Activated T-cell treated with anti-CD3 and anti-CD28 coated beads, Interleukin-2, amount 50 U/mL, for 72 hours (primary cell): Measurements from ENCODE around the gene FAM47C. TPM values are rescaled to one million over a fixed set of nuclear protein-coding genes. Genes with fewer than 3 reads are reported as not detected.
A peak's percentile ranks its signal among the peaks of the same experiment; 100 is the strongest.
"Not testable (repeated sequence)": the region's sequence is repeated elsewhere in the genome, so short reads cannot be mapped to it uniquely, and the experiment has no call there.

Source experiments
- ATAC-seq, 2 donors: fragments of 150-1000 bp; cut with Tn5 transposase; replicated peaks in 1 of 2; 2 replicates each; pipeline ENCODE4 v1.10.0; 2021; ENCODE audit warnings: moderate library complexity in 2 of 2, mild to moderate bottlenecking in 1 of 2
- DNase-seq, 2 donors: peaks; one replicate each; pipeline ENCODE4 v3.0.0; 2021 to 2022; ENCODE audit warnings: mixed read lengths in 1 of 2
- H3K27ac Mint-ChIP-seq: one replicate; pipeline ENCODE4 v1.8.0; 2022; ENCODE audit warnings: mild to moderate bottlenecking, moderate library complexity, mixed read lengths
- H3K27me3 Mint-ChIP-seq: one replicate; pipeline ENCODE4 v1.8.0; 2022; ENCODE audit warnings: low read depth, mixed read lengths
- H3K36me3 Mint-ChIP-seq, 2 donors: one replicate each; pipeline ENCODE4 v1.8.0; 2022; ENCODE audit warnings: mixed read lengths in 2 of 2, mild to moderate bottlenecking in 1 of 2; ENCODE audit not compliant: insufficient read depth in 2 of 2
- H3K4me1 Mint-ChIP-seq: one replicate; pipeline ENCODE4 v1.8.0; 2022; ENCODE audit warnings: low read depth, mixed read lengths
- H3K4me3 Mint-ChIP-seq, 2 donors: one replicate each; pipeline ENCODE4 v1.8.0; 2022; ENCODE audit warnings: mild to moderate bottlenecking in 2 of 2, mixed read lengths in 2 of 2, moderate library complexity in 2 of 2
- H3K9me3 Mint-ChIP-seq, 2 donors: one replicate each; pipeline ENCODE4 v1.8.0; 2022; ENCODE audit warnings: mixed read lengths in 2 of 2
- total RNA-seq, 2 donors: library from RNA; stranded (reverse); gene quantifications; one replicate each; pipeline ENCODE4 v1.2.3, GENCODE V29; 2022

FAM47C gene
- total RNA-seq, 2 donors from 2014 or later, result not detected

- ATAC-seq, H3K27me3 Mint-ChIP-seq, H3K36me3 Mint-ChIP-seq, H3K4me1 Mint-ChIP-seq, DNase-seq, H3K4me3 Mint-ChIP-seq, H3K9me3 Mint-ChIP-seq, H3K27ac Mint-ChIP-seq: not testable (repeated sequence)
Observed at GRCh38 chrX:37034260-37034659, 26.1 kb downstream of the FAM47C start.

- H3K36me3 Mint-ChIP-seq, DNase-seq, H3K4me3 Mint-ChIP-seq, H3K27ac Mint-ChIP-seq, ATAC-seq, H3K9me3 Mint-ChIP-seq, H3K4me1 Mint-ChIP-seq, H3K27me3 Mint-ChIP-seq: not testable (repeated sequence)
Observed at GRCh38 chrX:37036674-37037220, 28.6 kb downstream of the FAM47C start.

- not testable (repeated sequence) for H3K4me1 Mint-ChIP-seq, H3K4me3 Mint-ChIP-seq, H3K27ac Mint-ChIP-seq, ATAC-seq, H3K36me3 Mint-ChIP-seq, DNase-seq, H3K27me3 Mint-ChIP-seq, H3K9me3 Mint-ChIP-seq
Observed at GRCh38 chrX:37038814-37039213, 30.6 kb downstream of the FAM47C start.

- H3K27ac Mint-ChIP-seq, H3K36me3 Mint-ChIP-seq, ATAC-seq, H3K4me3 Mint-ChIP-seq, H3K4me1 Mint-ChIP-seq, DNase-seq, H3K9me3 Mint-ChIP-seq, H3K27me3 Mint-ChIP-seq: not testable (repeated sequence)
Observed at GRCh38 chrX:37042956-37043885, 35.1 kb downstream of the FAM47C start.

GRCh38 chrX:37047776-37048175 lies 39.6 kb downstream of the FAM47C start:
- Mint-ChIP-seq H3K4me3 (no peak overlapping the region), H3K27me3 (no peaks in the 10 kb centered on the region), H3K4me1 (no peaks in the 10 kb centered on the region), H3K36me3 (no peaks in the 10 kb centered on the region), H3K27ac (no peak overlapping the region), H3K9me3 (peaks cover 0 to 2% of the 10 kb centered on the region in 2 donors)
- DNase-seq, result no peak
- ATAC-seq, result no peak

- not testable (repeated sequence) for H3K9me3 Mint-ChIP-seq, H3K27me3 Mint-ChIP-seq, H3K27ac Mint-ChIP-seq, H3K4me3 Mint-ChIP-seq, H3K36me3 Mint-ChIP-seq, ATAC-seq, H3K4me1 Mint-ChIP-seq, DNase-seq
Observed at GRCh38 chrX:37057572-37057971, 49.4 kb downstream of the FAM47C start.

- H3K4me3 Mint-ChIP-seq, result no peak overlapping the region
Observed at GRCh38 chrX:37060999-37061398, 52.8 kb downstream of the FAM47C start.

More at GRCh38 chrX:37060999-37061398, 52.8 kb downstream of the FAM47C start:
- H3K27me3 Mint-ChIP-seq, result no peaks in the 10 kb centered on the region
- no peaks in the 10 kb centered on the region for H3K4me1 Mint-ChIP-seq
- peaks cover 0 to 2% of the 10 kb centered on the region in 2 donors for H3K9me3 Mint-ChIP-seq
- peak in 1 of 2 donors; percentile 0 for DNase-seq
- H3K27ac Mint-ChIP-seq, result no peak overlapping the region
- ATAC-seq, result no peak
- H3K36me3 Mint-ChIP-seq, result no peaks in the 10 kb centered on the region
